Panc1 (cell line): ENCODE measurements around the gene CYB5B. TPM values are rescaled to one million over a fixed set of nuclear protein-coding genes. Genes with fewer than 3 reads are reported as not detected.

Experiments used
- ATAC-seq: fragments of 200-7000 bp; cut with Tn5 transposase; 2 replicates; pipeline ENCODE4 v1.9.1; 2020; ENCODE audit warnings: mild to moderate bottlenecking, moderate library complexity
- BruUV-seq: library from RNA; stranded (reverse); fragments of 400-500 nt; replicated peaks from 2 replicates; lab custom pipeline; 2021; lab: Mats Ljungman, UMichigan
- CTCF ChIA-PET: fragments of 300-600 bp; sonication (Branson Sonifier 250); formaldehyde crosslinking; loops from one replicate; lab custom pipeline; 2022; ENCODE audit warnings: antibody characterized with exemption; lab: Charles Lee
- POLR2A ChIA-PET: fragments of 300-600 bp; sonication (Branson Sonifier 250); formaldehyde crosslinking; loops from one replicate; lab custom pipeline; 2022; ENCODE audit warnings: antibody characterized with exemption; lab: Charles Lee
- DNase-seq: peaks from one replicate; pipeline ENCODE4 v3.0.0-alpha.2; 2010; ENCODE audit warnings: low read depth, low spot score
- H3K27ac ChIP-seq: 2 replicates; pipeline ENCODE4 v1.5.1; 2011; ENCODE audit warnings: mild to moderate bottlenecking, low read length, inconsistent platforms
- H3K27me3 ChIP-seq: fragments of 200-500 bp; sonication (Bioruptor generic); 2 replicates; pipeline ENCODE4 v1.6.0; 2014; ENCODE audit warnings: low read length, inconsistent platforms; ENCODE audit not compliant: control insufficient read depth, insufficient read depth
- H3K36me3 ChIP-seq: fragments of 200-500 bp; sonication (Bioruptor generic); 2 replicates; pipeline ENCODE4 v1.5.1; 2014; ENCODE audit warnings: inconsistent platforms, mild to moderate bottlenecking, low read length, moderate library complexity; ENCODE audit not compliant: control insufficient read depth, insufficient read depth
- H3K4me1 ChIP-seq: 2 replicates; pipeline ENCODE4 v1.5.1; 2011; ENCODE audit warnings: inconsistent platforms, mild to moderate bottlenecking, low read length, moderate library complexity; ENCODE audit not compliant: control insufficient read depth, insufficient read depth
- H3K4me3 ChIP-seq, 2 experiments: 2 replicates each; pipeline ENCODE4 v1.5.1; 2011 to 2012; ENCODE audit warnings: low read depth in 2 of 2, low read length in 2 of 2, mild to moderate bottlenecking in 2 of 2, inconsistent platforms in 1 of 2, moderate library complexity in 1 of 2
- H3K9me3 ChIP-seq: fragments of 200-500 bp; sonication (Bioruptor generic); 2 replicates; pipeline ENCODE4 v1.5.1; 2014; ENCODE audit warnings: low read depth, mild to moderate bottlenecking, inconsistent platforms, low read length, moderate library complexity; ENCODE audit not compliant: control insufficient read depth, insufficient read depth
- CTCF ChIP-seq: fragments of 450-650 bp; IDR thresholded peaks from 2 replicates; pipeline ENCODE4 v1.5.1; 2017; ENCODE audit warnings: mild to moderate bottlenecking
- POLR2AphosphoS5 ChIP-seq: IDR thresholded peaks from 2 replicates; pipeline ENCODE4 v1.6.1; 2012; ENCODE audit warnings: mild to moderate bottlenecking, low read depth, low read length, moderate library complexity
- SIN3A ChIP-seq: IDR thresholded peaks from 2 replicates; pipeline ENCODE4 v1.6.1; 2012; ENCODE audit warnings: low read depth, mild to moderate bottlenecking, low read length, moderate library complexity, borderline replicate concordance; ENCODE audit not compliant: insufficient read depth
- TCF7L2 ChIP-seq: IDR thresholded peaks from 2 replicates; pipeline ENCODE4 v1.6.1; 2011; ENCODE audit warnings: mild to moderate bottlenecking, low read depth, low read length, inconsistent platforms
- in situ Hi-C: cut with HindIII; loops from 2 replicates; pipeline ENCODE4 v1.10.0; 2016; ENCODE audit warnings: low sequenced_read_pairs, low pct_unique_long_range_greater_than_20kb
- intact Hi-C: fragments of 100-400 bp; cut with micrococcal nuclease; formaldehyde crosslinking; loops from one replicate; pipeline ENCODE4 v1.10.0; 2022; ENCODE audit not compliant: unreplicated experiment
- total RNA-seq: library from RNA; stranded (reverse); gene quantifications from one replicate; pipeline ENCODE4 v1.2.1, GENCODE V29; 2021; ENCODE audit not compliant: unreplicated experiment
- TF ChIP-seq, protein P1 (sequence below), 2 experiments: IDR thresholded peaks; 2 replicates each; pipeline ENCODE4 v1.6.1; 2011 to 2012; ENCODE audit warnings: low read depth in 2 of 2, control low read depth in 1 of 2, low read length in 1 of 2, mild to moderate bottlenecking in 1 of 2, moderate library complexity in 1 of 2; ENCODE audit not compliant: insufficient read depth in 1 of 2

CYB5B gene
- total RNA-seq, 1 experiment from 2014 or later = 326 TPM

DNA sequence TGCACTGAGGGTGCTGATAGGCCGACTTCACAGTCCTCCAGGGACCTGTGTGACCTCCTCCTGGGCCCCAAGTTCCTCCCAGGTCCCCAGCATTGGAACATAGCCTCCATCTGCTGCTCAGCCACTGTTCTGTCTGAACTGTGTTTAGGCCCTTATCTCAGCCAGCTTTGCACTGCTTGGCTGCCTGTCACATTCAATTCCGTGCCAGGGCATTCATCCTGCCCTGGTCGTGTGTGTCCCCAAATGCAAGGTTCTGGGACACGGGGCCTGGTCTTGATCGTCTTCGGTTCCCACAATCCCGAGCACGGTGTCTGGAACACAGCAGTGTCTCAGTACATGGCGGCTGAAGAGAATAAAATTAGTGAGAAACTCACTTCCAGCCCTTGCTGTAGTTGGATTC, 71.4 kb downstream of the CYB5B start:
- no TSS peak for BruUV-seq
- H3K4me3 ChIP-seq = no peak overlapping the region
- H3K27me3 ChIP-seq = no peaks in the 10 kb centered on the region
- POLR2A ChIA-PET = interaction anchor here (0.6 kb wide), 1 partner anchor 73 kb away, joined by 3 read pairs; no protein-coding TSS in a partner anchor
- H3K4me1 ChIP-seq = peaks cover 4% of the 10 kb centered on the region; the same call in 1 of the 2 replicates
- in situ Hi-C loops (no loop called here), intact Hi-C loops (no loop called here)
- no peaks in the 10 kb centered on the region for H3K36me3 ChIP-seq
- TF ChIP-seq CTCF (no peak), SIN3A (no peak)
- TF ChIP-seq, protein P1, sequence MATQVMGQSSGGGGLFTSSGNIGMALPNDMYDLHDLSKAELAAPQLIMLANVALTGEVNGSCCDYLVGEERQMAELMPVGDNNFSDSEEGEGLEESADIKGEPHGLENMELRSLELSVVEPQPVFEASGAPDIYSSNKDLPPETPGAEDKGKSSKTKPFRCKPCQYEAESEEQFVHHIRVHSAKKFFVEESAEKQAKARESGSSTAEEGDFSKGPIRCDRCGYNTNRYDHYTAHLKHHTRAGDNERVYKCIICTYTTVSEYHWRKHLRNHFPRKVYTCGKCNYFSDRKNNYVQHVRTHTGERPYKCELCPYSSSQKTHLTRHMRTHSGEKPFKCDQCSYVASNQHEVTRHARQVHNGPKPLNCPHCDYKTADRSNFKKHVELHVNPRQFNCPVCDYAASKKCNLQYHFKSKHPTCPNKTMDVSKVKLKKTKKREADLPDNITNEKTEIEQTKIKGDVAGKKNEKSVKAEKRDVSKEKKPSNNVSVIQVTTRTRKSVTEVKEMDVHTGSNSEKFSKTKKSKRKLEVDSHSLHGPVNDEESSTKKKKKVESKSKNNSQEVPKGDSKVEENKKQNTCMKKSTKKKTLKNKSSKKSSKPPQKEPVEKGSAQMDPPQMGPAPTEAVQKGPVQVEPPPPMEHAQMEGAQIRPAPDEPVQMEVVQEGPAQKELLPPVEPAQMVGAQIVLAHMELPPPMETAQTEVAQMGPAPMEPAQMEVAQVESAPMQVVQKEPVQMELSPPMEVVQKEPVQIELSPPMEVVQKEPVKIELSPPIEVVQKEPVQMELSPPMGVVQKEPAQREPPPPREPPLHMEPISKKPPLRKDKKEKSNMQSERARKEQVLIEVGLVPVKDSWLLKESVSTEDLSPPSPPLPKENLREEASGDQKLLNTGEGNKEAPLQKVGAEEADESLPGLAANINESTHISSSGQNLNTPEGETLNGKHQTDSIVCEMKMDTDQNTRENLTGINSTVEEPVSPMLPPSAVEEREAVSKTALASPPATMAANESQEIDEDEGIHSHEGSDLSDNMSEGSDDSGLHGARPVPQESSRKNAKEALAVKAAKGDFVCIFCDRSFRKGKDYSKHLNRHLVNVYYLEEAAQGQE (IDR thresholded peaks at IDR 0.05; ENCODE audit: insufficient read depth in 1 of 2, low read depth in 2 of 2, low read length in 1 of 2) = no peak
- ATAC-seq = peak; percentile 56
- DNase-seq = no peak
- no peaks in the 10 kb centered on the region for H3K9me3 ChIP-seq
- CTCF ChIA-PET = no interaction called here
- H3K27ac ChIP-seq = peak overlapping the region; percentile 39

GRCh38 chr16:69496376-69496775, 72.0 kb downstream of the CYB5B start:
- in situ Hi-C loops = no loop called here

More at GRCh38 chr16:69496376-69496775, 72.0 kb downstream of the CYB5B start:
- BruUV-seq = no TSS peak
- TF ChIP-seq, protein P1 (IDR thresholded peaks at IDR 0.05; ENCODE audit: insufficient read depth in 1 of 2, low read depth in 2 of 2, low read length in 1 of 2) = no peak
- no peak for TF ChIP-seq TCF7L2
- TF ChIP-seq SIN3A = no peak
- no peak for TF ChIP-seq CTCF
- no peak for TF ChIP-seq POLR2AphosphoS5
- intact Hi-C loops = no loop called here
- POLR2A ChIA-PET = interaction anchor here (0.6 kb wide), 1 partner anchor 70 kb away, joined by 4 read pairs; no protein-coding TSS in a partner anchor
- ATAC-seq (no peak), DNase-seq (no peak)
- H3K4me3 ChIP-seq = no peak overlapping the region
- H3K27ac ChIP-seq = peak overlapping the region; percentile 39; the same call in 1 of the 2 replicates
- H3K36me3 ChIP-seq = no peaks in the 10 kb centered on the region
- CTCF ChIA-PET = no interaction called here
- peaks cover 4% of the 10 kb centered on the region; the same call in 1 of the 2 replicates for H3K4me1 ChIP-seq
- no peaks in the 10 kb centered on the region for H3K27me3 ChIP-seq
- no peaks in the 10 kb centered on the region for H3K9me3 ChIP-seq
